K562 (cell line): ENCODE data around the gene ACER3.

Experiments used
- BHLHE40 ChIP-seq: IDR thresholded peaks from 2 replicates; pipeline ENCODE4 v1.6.1; 2011; ENCODE audit warnings: low read length, improper control_type of control experiment
- CHD7 ChIP-seq: fragments of 200-600 bp; sonication (generic); IDR thresholded peaks from one replicate; pipeline ENCODE4 v1.6.1; 2012; ENCODE audit warnings: mild to moderate bottlenecking, low read depth, low read length, inconsistent platforms
- CTCF ChIP-seq, 3 experiments: IDR thresholded peaks in 2 of 3; conservative IDR thresholded peaks in 1 of 3; 2 replicates each; pipeline ENCODE4 v1.5.1; 2011 to 2012; ENCODE audit warnings: low read length in 3 of 3, mild to moderate bottlenecking in 3 of 3, control low read depth in 2 of 3, improper control_type of control experiment in 1 of 3, inconsistent platforms in 1 of 3, low read depth in 1 of 3, mixed read lengths in 1 of 3, moderate library complexity in 1 of 3; ENCODE audit not compliant: insufficient read depth in 2 of 3
- FOXJ3 ChIP-seq: sonication (generic); formaldehyde crosslinking; IDR thresholded peaks from 2 replicates; pipeline ENCODE4 v1.4.0; 2020; ENCODE audit warnings: mild to moderate bottlenecking, missing genetic modification reagents
- HMG20A ChIP-seq: fragments of 450-650 bp; formaldehyde crosslinking; conservative IDR thresholded peaks from 2 replicates; pipeline ENCODE4 v1.4.0; 2020; ENCODE audit warnings: mild to moderate bottlenecking, mixed read lengths
- HNRNPH1 ChIP-seq: fragments of 200-400 bp; formaldehyde crosslinking; optimal IDR thresholded peaks from 2 replicates; pipeline ENCODE3; 2017; ENCODE audit warnings: low read depth, mild to moderate bottlenecking, low read length, moderate library complexity
- KLF1 ChIP-seq: fragments of 450-650 bp; IDR thresholded peaks from 2 replicates; pipeline ENCODE4 v1.6.1; 2016; ENCODE audit warnings: missing genetic modification characterization, missing compliant biosample characterization
- NR2C2 ChIP-seq, 2 experiments: fragments of 200-800 bp in 1 of 2; sonication (Bioruptor generic) in 1 of 2; sonication (generic) in 1 of 2; formaldehyde crosslinking in 1 of 2; IDR thresholded peaks; 2 replicates each; pipeline versions ENCODE4 v1.6.1 to v1.8.0; 2016 to 2022; ENCODE audit warnings: mild to moderate bottlenecking in 1 of 2, missing compliant biosample characterization in 1 of 2, missing genetic modification characterization in 1 of 2, missing genetic modification reagents in 1 of 2
- NR3C1 ChIP-seq: sonication (generic); formaldehyde crosslinking; IDR thresholded peaks from 2 replicates; pipeline ENCODE4 v1.8.1; 2022; ENCODE audit warnings: missing genetic modification reagents
- PKNOX1 ChIP-seq: fragments of 450-650 bp; IDR thresholded peaks from 2 replicates; pipeline ENCODE4 v1.6.1; 2016
- POLR2A ChIP-seq: fragments of 450-650 bp; conservative IDR thresholded peaks from 2 replicates; pipeline ENCODE4 v1.6.1; 2016
- RCOR1 ChIP-seq, 2 experiments: IDR thresholded peaks; 2 replicates each; pipeline ENCODE4 v1.6.1; 2012; ENCODE audit warnings: low read depth in 2 of 2, low read length in 2 of 2, borderline replicate concordance in 1 of 2, improper control_type of control experiment in 1 of 2
- TAF1 ChIP-seq: IDR thresholded peaks from 2 replicates; pipeline ENCODE4 v1.6.1; 2011; ENCODE audit warnings: mild to moderate bottlenecking, low read length, moderate library complexity; ENCODE audit not compliant: insufficient read depth, control insufficient read depth, severe bottlenecking; ENCODE audit errors: extremely low read depth

GRCh38 chr11:77040889-77041288, 180.2 kb downstream of the ACER3 start:
- TF ChIP-seq HMG20A (CRISPR knock-in tag) (no peak), PKNOX1 (no peak), FOXJ3 (CRISPR knock-in tag) (no peak), RCOR1 (IDR thresholded peaks at IDR 0.05; ENCODE audit: borderline replicate concordance in 1 of 2, low read depth in 2 of 2, low read length in 2 of 2) (no peak), KLF1 (no peak), NR3C1 (CRISPR knock-in tag) (no peak), CTCF (IDR thresholded peaks at IDR 0.05 in 2 of 3, conservative IDR thresholded peaks at IDR 0.05 in 1 of 3; ENCODE audit: insufficient read depth in 2 of 3, low read depth in 1 of 3, low read length in 3 of 3) (no peak), TAF1 (no peak), CHD7 (no peak), POLR2A (no peak), HNRNPH1 (no peak), BHLHE40 (no peak), NR2C2 (CRISPR knock-in tag; IDR thresholded peaks at IDR 0.05) (no peak), NR2C2 (tag; IDR thresholded peaks at IDR 0.05) (no peak)
